ENCODE results near the gene RSAD1. TPM values are rescaled to one million over a fixed set of nuclear protein-coding genes. Genes with fewer than 3 reads are reported as not detected.

Gene RSAD1
- total RNA-seq, 2 donors from 2014 or later, result 22.2 to 29.3 TPM

DNA sequence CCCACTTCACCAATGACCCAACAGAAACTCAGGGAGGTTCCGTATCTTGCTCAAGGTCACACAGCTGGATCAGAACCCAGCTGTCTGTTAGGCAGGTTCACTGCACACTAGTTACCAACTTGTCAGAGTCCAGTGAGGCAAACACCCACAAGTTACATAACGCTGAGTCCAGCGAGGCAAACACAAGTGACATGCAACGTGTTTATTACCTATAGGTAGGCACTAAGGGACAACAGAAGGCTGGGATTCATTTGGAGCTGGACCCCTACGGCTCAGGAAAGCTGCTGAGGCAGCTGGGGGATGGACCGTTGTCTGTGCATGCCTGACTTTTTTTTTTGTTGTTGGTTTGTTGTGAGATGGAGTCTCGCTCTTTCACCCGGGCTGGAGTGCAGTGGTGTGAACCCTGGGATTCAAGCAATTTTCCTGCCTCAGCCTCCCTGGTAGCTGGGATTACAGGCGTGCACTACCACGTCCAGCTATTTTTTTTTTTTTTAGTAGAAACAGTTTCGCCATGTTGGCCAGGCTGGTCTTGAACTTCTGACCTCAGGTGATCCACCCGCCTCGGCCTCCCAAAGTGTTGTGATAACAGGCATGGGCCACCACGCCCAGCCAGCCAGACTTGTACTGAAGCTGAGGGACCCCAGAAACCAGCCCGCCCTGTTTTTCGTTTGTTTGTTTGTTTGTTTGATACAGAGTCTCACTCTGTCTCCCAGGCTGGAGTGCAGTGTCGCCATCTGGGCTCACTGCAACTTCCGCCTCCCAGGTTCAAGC, 1.9 kb upstream of the RSAD1 start:
- Histone ChIP-seq H3K9me3 (no peaks in the 10 kb centered on the region), H3K27ac (no peak overlapping the region), H3K36me3 (no peaks in the 10 kb centered on the region), H3K4me3 (peak overlapping the region; percentile 9), H3K27me3 (no peaks in the 10 kb centered on the region), H3K9ac (ENCODE audit: low read depth in 2 of 2, low read length in 2 of 2) (peak overlapping the region in 1 of 2 donors; percentile 53), H3K4me1 (peaks cover 7% of the 10 kb centered on the region)
- DNase-seq, result peak; percentile 57
- intact Hi-C loops (cut with DNase I), result no loop called here
- TF ChIP-seq, protein P1, sequence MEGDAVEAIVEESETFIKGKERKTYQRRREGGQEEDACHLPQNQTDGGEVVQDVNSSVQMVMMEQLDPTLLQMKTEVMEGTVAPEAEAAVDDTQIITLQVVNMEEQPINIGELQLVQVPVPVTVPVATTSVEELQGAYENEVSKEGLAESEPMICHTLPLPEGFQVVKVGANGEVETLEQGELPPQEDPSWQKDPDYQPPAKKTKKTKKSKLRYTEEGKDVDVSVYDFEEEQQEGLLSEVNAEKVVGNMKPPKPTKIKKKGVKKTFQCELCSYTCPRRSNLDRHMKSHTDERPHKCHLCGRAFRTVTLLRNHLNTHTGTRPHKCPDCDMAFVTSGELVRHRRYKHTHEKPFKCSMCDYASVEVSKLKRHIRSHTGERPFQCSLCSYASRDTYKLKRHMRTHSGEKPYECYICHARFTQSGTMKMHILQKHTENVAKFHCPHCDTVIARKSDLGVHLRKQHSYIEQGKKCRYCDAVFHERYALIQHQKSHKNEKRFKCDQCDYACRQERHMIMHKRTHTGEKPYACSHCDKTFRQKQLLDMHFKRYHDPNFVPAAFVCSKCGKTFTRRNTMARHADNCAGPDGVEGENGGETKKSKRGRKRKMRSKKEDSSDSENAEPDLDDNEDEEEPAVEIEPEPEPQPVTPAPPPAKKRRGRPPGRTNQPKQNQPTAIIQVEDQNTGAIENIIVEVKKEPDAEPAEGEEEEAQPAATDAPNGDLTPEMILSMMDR (IDR thresholded peaks at IDR 0.05), result no peak

DNA sequence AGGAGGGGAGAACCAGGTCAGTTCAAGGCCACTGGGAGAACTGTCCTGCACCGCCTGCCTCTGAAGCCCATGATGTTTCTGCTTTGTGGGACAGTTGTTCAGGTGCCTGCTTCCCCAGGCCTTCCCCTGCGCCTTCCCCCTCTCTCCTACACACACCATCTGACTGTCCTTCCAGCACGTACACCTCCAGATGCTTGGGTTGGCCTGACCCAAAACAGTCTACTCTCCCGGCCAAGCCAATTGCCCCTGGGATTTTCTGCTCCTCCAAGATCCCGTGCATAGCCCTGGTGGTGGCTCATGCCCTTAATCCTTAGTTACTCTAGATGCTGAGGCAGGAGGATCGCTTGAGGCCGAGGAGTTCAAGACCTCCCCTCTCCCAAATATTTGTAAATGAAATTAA, 684 bp upstream of the RSAD1 start:
- DNase-seq, result no peak
- peaks cover 7% of the 10 kb centered on the region for H3K4me1 ChIP-seq
- no peaks in the 10 kb centered on the region for H3K36me3 ChIP-seq
- H3K9me3 ChIP-seq, result no peaks in the 10 kb centered on the region
- no peaks in the 10 kb centered on the region for H3K27me3 ChIP-seq
- H3K4me3 ChIP-seq, result no peak overlapping the region
- intact Hi-C loops (cut with DNase I), result loop anchor here (2.0 kb wide), 1 partner anchor 115 kb away; no protein-coding TSS in a partner anchor
- H3K27ac ChIP-seq, result peak overlapping the region; percentile 89
- peak overlapping the region; percentile 79 to 81 for H3K9ac ChIP-seq (ENCODE audit: low read depth in 2 of 2, low read length in 2 of 2)
- TF ChIP-seq, protein P1 (IDR thresholded peaks at IDR 0.05), result no peak

DNA sequence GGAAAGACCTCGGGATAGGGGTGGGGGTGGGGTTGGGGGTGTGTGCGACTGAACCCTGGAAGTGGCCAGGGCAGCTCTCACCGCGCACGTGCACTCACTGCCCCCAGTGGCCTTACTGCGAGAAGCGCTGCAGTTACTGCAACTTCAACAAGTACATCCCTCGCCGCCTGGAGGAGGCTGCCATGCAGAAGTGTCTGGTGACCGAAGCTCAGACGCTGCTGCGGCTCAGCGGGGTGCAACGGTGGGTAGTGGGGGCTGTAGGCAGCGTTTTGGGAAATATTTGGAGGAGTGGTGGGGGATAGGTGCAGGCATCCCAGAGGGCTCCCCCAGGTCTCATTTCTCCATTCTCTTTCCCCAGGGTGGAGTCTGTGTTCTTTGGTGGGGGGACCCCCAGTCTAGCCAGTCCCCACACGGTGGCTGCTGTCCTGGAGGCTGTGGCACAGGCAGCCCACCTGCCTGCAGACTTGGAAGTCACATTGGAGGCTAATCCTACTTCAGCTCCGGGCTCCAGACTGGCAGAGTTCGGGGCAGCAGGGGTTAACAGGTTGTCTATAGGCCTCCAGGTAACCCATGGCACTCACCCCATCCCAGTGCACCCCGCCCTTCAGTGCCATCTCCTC, 972 bp downstream of the RSAD1 start:
- TF ChIP-seq, protein P1 (IDR thresholded peaks at IDR 0.05), result peak; percentile 39
- peak; percentile 88 for DNase-seq
- H3K4me1 ChIP-seq, result peaks cover 7% of the 10 kb centered on the region
- intact Hi-C loops (cut with DNase I), result loop anchor here (2.0 to 10.0 kb wide), 3 partner anchors 58 to 145 kb away; no protein-coding TSS in a partner anchor
- H3K4me3 ChIP-seq, result peak overlapping the region; percentile 82
- H3K27ac ChIP-seq, result peak overlapping the region; percentile 89
- H3K9ac ChIP-seq (ENCODE audit: low read depth in 2 of 2, low read length in 2 of 2), result peak overlapping the region; percentile 55 to 83
- H3K27me3 ChIP-seq, result no peaks in the 10 kb centered on the region
- no peaks in the 10 kb centered on the region for H3K9me3 ChIP-seq
- H3K36me3 ChIP-seq, result no peaks in the 10 kb centered on the region

DNA sequence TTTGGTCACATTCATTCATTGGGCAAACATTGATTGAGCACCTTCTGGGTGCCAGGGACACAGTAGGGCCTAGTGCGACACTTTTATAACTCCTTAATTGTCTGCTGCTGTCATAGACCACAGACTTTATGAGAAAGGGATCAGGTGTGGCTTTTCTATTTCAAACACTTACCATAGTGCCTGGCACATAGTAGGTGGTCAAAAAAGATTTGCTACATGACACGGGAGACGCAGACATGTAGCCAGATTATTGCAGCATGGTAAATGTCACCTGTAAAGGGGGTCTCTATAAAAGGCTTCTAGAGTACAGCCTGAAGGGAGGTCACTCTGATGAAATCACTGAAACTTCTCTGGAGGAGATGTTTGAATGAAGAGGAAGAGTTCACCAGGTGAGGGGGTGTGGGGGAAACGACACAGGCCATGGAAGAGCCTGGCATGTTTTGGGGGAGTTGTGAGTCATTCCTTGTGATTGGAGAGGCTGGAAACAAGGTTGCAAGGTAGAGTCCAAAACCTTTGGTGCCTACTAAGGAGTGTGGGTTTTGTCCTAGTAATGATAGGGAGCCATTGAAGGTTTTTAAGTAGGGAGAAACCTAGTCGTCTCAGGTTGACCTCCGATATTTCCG, 1.6 kb downstream of the RSAD1 start:
- Histone ChIP-seq H3K4me1 (peaks cover 7% of the 10 kb centered on the region), H3K9ac (ENCODE audit: low read depth in 2 of 2, low read length in 2 of 2) (peak overlapping the region in 1 of 2 donors; percentile 55), H3K36me3 (no peaks in the 10 kb centered on the region), H3K9me3 (no peaks in the 10 kb centered on the region), H3K4me3 (no peak overlapping the region), H3K27me3 (no peaks in the 10 kb centered on the region), H3K27ac (no peak overlapping the region)
- DNase-seq, result no peak
- TF ChIP-seq, protein P1 (IDR thresholded peaks at IDR 0.05), result no peak
- intact Hi-C loops (cut with DNase I), result loop anchor here (5.0 to 10.0 kb wide), 2 partner anchors 57 to 145 kb away; no protein-coding TSS in a partner anchor

DNA sequence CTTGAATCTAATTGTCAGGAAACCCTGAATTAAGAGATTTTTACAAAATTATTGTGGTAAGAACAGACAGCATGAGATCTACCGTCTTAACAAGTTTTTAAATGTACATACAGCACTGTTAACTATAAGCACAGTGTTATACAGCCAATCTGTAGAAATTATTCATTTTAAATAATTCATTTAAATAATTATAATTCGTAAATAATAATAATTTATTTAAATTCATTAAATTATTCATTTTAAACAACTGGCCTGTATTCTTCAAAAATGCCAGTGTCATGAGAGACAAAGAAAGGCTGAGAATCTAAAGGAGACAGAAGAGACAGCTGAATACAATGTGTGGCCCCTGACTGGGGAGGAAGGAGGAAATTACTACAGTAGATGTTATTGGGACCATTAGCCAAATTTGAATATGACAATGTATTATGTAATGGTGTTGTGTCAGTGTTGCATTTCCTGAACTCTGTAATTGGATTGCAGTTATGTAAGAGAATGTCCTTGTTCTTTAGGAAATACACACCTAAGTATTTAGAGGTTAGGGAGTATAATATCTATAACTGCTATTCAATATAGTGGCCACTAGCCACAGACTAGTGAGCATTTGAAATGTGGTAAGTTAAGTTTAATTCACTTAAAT, 2.3 kb downstream of the RSAD1 start:
- intact Hi-C loops (cut with DNase I), result loop anchor here (5.0 to 10.0 kb wide), 2 partner anchors 56 to 144 kb away; no protein-coding TSS in a partner anchor
- H3K27ac ChIP-seq, result no peak overlapping the region
- TF ChIP-seq, protein P1 (IDR thresholded peaks at IDR 0.05), result no peak
- no peak overlapping the region for H3K4me3 ChIP-seq
- H3K4me1 ChIP-seq, result peaks cover 7% of the 10 kb centered on the region
- no peak overlapping the region for H3K9ac ChIP-seq (ENCODE audit: low read depth in 2 of 2, low read length in 2 of 2)
- H3K36me3 ChIP-seq, result no peaks in the 10 kb centered on the region
- no peaks in the 10 kb centered on the region for H3K9me3 ChIP-seq
- no peaks in the 10 kb centered on the region for H3K27me3 ChIP-seq
- DNase-seq, result no peak
